Measurements from ENCODE around the gene DTNB. TPM values are rescaled to one million over a fixed set of nuclear protein-coding genes. Genes with fewer than 3 reads are reported as not detected.

DTNB gene
- total and polyA plus RNA-seq, 10 of the 15 experiments (the other 5 are each of a cell fraction or from before 2014, with no cell fraction given), result 4.5 to 30.6 (median 11.9) TPM

GRCh38 chr2:25376750-25377621, 296.4 kb downstream of the DTNB start (continued):
- TF ChIP-seq WRNIP1 (IDR thresholded peaks at IDR 0.05; ENCODE audit: borderline replicate concordance, low read depth, low read length) (no peak), IKZF1 (conservative IDR thresholded peaks at IDR 0.05) (peak; percentile 97), SKIL (IDR thresholded peaks at IDR 0.05; ENCODE audit: low read depth, poor library complexity, severe bottlenecking) (peak; percentile 94), SIN3A (IDR thresholded peaks at IDR 0.05; ENCODE audit: low read depth, low read length) (no peak), BHLHE40 (IDR thresholded peaks at IDR 0.05; ENCODE audit: borderline replicate concordance in 1 of 2, low read depth in 2 of 2, low read length in 1 of 2) (peak; percentile 91 to 96), EED (IDR thresholded peaks at IDR 0.05; ENCODE audit: low read depth) (peak; percentile 74; the same call in 1 of the 2 replicates), POLR2AphosphoS5 (IDR thresholded peaks at IDR 0.05; ENCODE audit: low read length) (peak; percentile 60; the same call in 1 of the 2 replicates), PRDM15 (CRISPR knock-in tag; IDR thresholded peaks at IDR 0.05) (no peak), SREBF2 (IDR thresholded peaks at IDR 0.05; ENCODE audit: low read length) (no peak), DPF2 (IDR thresholded peaks at IDR 0.05) (peak; percentile 91), CBX3 (IDR thresholded peaks at IDR 0.05; ENCODE audit: borderline replicate concordance, low read depth) (no peak), NFYB (IDR thresholded peaks at IDR 0.05; ENCODE audit: insufficient read depth, low read depth, low read length) (no peak), BMI1 (IDR thresholded peaks at IDR 0.05; ENCODE audit: borderline replicate concordance) (no peak), HDAC2 (IDR thresholded peaks at IDR 0.05) (no peak), FOS (IDR thresholded peaks at IDR 0.05; ENCODE audit: borderline replicate concordance, extremely low read depth, insufficient read length) (no peak)
- TF ChIP-seq, protein P1, sequence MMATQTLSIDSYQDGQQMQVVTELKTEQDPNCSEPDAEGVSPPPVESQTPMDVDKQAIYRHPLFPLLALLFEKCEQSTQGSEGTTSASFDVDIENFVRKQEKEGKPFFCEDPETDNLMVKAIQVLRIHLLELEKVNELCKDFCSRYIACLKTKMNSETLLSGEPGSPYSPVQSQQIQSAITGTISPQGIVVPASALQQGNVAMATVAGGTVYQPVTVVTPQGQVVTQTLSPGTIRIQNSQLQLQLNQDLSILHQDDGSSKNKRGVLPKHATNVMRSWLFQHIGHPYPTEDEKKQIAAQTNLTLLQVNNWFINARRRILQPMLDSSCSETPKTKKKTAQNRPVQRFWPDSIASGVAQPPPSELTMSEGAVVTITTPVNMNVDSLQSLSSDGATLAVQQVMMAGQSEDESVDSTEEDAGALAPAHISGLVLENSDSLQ (IDR thresholded peaks at IDR 0.05), result no peak; the same call in 1 of the 2 replicates
- TF ChIP-seq, protein P2, sequence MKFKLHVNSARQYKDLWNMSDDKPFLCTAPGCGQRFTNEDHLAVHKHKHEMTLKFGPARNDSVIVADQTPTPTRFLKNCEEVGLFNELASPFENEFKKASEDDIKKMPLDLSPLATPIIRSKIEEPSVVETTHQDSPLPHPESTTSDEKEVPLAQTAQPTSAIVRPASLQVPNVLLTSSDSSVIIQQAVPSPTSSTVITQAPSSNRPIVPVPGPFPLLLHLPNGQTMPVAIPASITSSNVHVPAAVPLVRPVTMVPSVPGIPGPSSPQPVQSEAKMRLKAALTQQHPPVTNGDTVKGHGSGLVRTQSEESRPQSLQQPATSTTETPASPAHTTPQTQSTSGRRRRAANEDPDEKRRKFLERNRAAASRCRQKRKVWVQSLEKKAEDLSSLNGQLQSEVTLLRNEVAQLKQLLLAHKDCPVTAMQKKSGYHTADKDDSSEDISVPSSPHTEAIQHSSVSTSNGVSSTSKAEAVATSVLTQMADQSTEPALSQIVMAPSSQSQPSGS (IDR thresholded peaks at IDR 0.05; ENCODE audit: low read length), result no peak; the same call in 1 of the 2 replicates

All from GM12878 (cell line).